ENCODE measurements around the gene BRSK2.
"Not testable (repeated sequence)": the region's sequence is repeated elsewhere in the genome, so short reads cannot be mapped to it uniquely, and the experiment has no call there.

The BRSK2 gene

DNA sequence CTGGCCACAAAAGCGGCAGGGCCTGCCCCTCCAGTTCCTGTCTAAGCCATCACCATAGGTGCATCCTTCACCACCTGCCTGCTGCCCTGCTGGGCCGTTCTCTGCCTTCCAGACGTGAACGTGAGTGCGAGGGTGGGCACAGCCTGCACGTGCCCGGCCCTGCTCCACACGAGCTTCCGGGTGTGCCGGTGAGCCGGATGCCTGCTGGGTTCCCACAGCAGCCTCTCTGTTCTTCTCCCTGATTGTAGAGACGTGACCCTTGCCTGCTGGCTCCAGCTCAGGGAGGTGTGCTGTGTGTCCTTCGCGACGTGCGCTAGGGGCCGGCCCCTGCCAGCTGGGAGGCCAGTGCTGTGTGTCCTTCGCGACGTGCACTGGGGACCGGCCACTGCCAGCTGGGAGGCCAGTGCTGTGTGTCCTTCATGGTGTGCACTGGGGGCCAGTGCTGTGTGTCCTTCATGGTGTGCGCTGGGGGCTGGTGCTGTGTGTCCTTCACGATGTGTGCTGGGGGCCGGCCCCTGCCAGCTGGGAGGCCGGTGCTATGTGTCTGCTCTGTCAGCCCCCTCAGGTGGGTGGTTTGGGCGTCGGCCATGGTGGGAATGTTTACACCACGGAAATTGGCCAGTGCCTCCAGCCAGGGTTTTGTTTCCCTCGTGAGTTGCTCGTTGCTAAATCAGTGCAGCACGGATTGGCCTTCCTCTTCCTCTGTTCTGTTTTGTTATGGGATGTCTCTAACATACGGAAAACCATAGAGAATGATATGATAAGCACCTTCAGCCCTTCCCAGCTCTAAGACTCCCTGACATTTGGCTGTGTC is 35.4 kb upstream of the BRSK2 start:
- no peak for DNase-seq (ENCODE audit: low read depth)

DNA sequence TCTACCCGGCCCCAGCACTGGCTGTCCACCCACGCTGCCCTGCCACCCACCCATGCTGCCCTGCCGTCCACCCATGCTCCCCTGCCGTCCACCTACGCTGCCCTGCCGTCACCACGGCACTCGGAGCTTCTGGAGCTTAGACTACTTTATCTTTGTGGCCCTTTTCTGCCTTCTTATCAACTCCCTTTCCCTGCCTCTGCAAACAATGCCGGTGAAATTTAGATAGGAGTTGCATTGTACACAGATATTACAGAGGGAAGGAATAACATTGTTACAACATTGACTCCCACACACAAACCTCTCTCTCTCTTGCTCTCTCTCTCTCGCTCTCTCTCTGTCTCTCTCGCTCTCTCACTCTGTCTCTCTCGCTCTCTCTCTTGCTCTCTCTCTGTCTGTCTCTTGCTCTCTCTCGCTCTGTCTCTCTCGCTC is 33.7 kb upstream of the BRSK2 start:
- no peak for DNase-seq (ENCODE audit: low read depth)

GRCh38 chr11:1356478-1356960 is 33.2 kb upstream of the BRSK2 start:
- no peak for DNase-seq (ENCODE audit: low read depth)

- no peak for DNase-seq (ENCODE audit: low read depth)
Measured at GRCh38 chr11:1358286-1358685, 31.4 kb upstream of the BRSK2 start.

- DNase-seq (ENCODE audit: low read depth) = not testable (repeated sequence)
Measured at GRCh38 chr11:1358931-1359330, 30.8 kb upstream of the BRSK2 start.

DNA sequence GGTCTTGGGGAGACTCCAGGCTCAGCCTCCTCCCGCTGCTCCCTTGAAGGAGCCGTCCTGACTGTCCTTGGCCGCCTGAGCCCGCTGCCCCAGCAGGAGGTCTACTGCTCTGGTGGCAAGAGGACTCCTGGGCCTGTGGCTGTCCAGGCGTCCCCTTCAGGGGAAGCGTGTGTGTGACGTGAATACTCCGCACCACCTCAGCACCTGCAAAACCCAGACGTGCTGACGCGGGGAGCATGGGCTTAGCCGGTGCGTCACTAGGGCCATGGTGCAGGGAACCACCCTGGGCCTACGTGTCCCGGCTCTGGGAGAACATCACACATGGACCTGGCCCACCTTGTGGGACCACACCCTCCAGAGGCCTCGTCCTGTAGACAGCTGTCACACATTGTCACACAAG is 30.2 kb upstream of the BRSK2 start:
- DNase-seq (ENCODE audit: low read depth) = no peak

- no peak for DNase-seq (ENCODE audit: low read depth)
Measured at GRCh38 chr11:1360181-1360834, 29.4 kb upstream of the BRSK2 start.

DNA sequence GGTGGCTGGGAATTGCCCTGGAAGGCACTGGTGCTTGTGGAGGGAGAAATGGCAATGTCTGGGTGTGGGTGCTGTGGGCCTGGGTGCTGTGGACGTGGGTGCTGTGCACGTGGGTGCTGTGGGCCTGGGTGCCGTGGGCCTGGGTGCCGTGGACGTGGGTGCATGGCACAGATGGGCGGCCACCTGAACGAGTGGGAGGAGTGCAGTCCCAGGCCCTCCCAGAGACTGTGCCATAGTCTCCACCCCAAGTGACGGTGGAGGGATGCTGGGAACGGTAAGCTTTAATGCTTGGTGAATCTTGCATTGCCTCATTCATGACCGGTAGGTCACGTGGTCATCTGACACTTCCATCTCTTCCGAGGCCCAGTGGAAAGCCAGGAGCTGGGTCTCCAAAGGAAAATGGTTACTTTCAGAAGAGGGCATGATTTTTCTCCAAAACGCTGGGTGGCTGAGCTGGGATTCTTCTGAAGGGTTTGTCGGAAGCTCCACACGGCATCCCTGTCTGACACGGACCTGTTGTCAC is 28.8 kb upstream of the BRSK2 start:
- DNase-seq (ENCODE audit: low read depth) = no peak

DNA sequence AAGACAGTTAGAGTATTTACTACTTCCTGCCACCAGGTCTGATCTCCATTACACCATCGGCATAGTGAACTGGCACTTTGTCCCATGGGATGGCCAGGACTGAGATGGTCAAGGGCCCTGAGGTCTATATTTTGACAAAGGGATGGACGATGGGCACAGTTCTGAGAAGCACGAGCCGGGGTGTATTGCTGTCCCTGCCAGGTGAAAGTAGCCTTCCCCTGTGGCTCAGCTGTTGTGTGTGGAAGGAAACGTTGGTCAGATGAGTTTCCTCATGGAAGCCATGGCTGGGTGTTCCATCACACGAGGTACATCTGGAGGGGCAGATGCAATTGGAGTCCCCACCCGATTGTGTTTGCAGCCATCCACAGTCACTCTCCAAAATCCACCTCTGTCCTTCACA is 27.9 kb upstream of the BRSK2 start:
- DNase-seq (ENCODE audit: low read depth) = no peak

DNA sequence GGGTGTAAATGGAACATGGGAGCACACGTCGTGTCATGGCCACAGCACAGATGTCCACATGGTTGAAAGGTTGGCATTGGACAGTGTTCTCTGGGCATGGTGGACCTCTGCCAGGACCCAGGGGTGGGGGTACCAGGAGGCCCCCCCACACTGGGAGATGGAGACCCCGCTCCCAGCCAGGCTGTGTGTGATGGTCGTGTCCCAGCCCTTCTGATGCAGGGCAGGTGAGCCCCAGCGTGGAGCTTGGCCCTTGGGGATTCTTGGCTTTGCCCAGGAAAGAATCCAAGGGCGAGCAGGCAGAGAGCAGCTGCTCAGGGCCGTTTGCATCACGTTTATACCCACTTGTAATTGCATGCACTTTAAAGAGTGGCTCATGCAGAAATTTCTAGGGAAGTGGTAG is 22.0 kb upstream of the BRSK2 start:
- DNase-seq (ENCODE audit: low read depth) = no peak

- DNase-seq (ENCODE audit: low read depth) = no peak
Measured at GRCh38 chr11:1368216-1368615, 21.5 kb upstream of the BRSK2 start.

DNA sequence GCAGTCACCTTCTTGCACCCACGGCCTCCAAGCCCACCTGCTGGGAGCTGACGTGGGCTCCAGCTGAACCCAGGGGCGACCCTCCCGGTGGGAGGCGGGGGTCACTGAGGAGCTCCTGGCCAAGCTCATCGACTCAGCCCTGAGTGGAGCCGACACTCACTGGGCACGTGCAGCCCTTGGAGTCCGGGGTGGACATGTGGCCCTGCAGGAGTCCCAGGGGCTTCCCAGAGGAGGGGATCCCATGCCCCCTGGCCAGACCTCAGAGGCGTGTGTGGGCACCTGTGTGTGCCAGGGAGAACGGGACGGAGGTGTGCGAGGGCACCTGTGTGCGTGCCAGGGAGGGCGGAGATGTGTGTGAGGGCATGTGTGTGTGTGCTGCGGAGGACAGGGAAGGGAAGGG is 20.8 kb upstream of the BRSK2 start:
- no peak for DNase-seq (ENCODE audit: low read depth)

GRCh38 chr11:1369371-1370005 is 20.2 kb upstream of the BRSK2 start:
- DNase-seq (ENCODE audit: low read depth) = no peak

DNA sequence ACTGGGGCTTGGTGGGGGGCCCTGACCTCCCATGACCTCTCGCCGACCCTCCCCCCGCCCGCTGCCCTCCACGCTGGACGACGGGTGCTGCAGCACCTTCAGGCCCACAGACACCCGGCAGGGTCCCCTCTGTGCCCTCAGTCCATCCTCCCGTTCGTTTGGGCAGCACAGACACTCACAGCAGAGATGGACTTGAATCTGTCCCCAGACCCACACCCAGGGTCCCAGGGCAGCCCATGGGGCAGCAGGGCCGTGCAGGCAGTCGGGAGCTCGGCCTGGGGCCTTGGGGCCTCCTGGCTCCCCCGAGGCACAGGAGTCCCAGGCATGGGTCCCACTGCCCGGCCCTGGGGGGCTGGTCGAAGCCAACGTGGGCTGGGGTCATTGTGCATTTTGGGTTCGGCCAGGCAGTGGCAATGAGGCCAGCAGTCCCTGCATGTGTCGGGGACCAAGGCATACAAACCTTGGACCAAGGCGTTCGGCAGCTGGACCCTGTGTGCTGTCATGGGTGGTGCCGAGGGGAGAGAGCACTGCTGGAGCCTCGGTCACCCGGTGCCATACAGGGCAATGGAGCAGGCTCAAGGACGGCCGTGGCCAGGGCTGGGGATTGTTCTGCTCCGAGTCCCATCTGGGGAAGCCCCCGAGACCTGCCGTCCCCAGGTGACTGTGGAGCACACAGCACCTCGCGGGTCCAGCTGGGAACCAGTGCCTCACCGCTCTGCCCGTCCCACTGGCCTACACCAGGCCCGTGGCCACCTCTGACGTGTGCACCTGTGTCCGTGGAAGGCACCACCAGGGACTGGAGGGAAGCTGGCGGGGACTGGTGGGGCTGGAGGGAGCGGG is 19.3 kb upstream of the BRSK2 start:
- DNase-seq (ENCODE audit: low read depth) = no peak

- DNase-seq (ENCODE audit: low read depth) = no peak
Measured at GRCh38 chr11:1371026-1371325, 18.8 kb upstream of the BRSK2 start.

DNA sequence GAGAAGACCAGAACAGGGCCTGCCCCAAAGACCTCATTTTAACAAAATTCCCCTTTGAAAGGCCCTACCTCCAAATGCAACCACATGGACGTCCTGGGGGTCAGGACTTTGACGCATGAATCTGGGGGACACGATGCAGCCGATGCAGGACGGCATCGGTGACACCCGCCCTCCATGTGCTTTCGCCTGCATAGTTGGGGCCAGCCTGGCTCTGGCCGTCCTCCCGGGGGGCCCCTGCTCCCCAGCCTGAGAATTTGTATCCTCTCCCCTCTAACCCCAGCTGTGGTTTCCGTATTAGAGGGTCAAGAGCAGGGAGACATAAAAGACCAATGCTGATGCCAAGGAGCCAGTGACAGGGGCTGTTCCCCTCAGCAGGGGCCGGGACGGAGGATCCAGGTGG is 18.4 kb upstream of the BRSK2 start:
- no peak for DNase-seq (ENCODE audit: low read depth)

- no peak for DNase-seq (ENCODE audit: low read depth)
Measured at GRCh38 chr11:1371836-1372465, 17.8 kb upstream of the BRSK2 start.

DNA sequence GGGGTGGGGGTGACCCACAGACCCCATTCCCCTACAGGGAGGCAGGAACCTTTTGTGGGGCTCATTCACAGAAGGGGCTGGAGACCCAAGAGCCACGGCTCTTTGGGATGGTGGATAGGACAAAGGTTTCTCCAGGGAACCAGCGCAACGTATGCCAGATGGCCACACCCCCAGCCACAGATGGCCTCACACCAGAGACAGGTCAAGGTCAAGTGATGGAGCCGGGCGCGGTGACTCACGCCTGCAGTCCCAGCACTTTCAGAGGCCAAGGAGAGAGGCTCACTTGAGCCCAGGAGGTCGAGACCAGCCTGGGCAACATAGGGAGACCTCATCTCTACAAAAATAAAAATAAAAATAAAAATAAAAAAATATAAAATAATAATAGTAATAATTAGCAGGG is 17.1 kb upstream of the BRSK2 start:
- no peak for DNase-seq (ENCODE audit: low read depth)

- no peak for DNase-seq (ENCODE audit: low read depth)
Measured at GRCh38 chr11:1373536-1374214, 16.1 kb upstream of the BRSK2 start.

DNA sequence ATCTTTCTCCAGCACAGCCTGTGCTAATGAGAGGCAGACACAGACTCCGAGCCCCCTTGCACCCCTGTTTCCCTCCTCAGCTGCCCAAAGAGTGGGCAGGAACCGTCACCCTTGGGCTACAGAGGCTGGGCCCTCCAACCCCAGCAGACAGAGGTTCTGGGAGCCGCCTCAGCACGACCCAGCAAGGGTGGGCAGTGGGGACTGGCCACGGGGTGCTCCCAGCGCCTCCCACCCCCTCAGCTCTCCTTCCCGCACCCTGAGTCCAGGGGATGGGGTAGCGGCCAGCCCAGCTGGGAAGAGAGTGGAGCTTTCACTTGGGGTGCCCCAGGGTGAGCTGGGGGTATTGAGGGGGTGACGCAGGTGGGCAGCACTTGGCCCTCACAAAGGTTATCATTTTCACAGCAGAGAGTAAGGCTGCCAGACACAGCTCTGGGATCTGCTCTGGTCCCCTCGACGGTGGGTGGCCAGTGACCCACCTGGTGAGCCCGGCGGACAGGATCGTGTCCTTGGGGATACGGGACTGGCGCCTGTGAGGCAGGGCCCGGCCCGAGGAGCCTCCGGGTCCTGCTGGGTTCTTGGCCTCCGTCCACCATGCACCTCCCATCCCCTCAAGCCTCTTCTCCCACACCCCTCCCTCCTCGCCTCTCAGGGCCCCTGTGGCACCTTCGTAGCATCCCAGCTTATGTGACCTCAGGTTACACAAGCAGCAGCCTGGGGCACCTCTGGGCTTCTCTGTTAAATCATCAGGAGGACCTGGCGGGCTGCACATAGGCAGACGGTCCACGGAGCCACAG is 14.4 kb upstream of the BRSK2 start:
- DNase-seq (ENCODE audit: low read depth) = no peak

All from activated T-cell treated with anti-CD3 and anti-CD28 coated beads for 48 hours (primary cell).